GM12878 (cell line): ENCODE results near the gene ANKRD13D. TPM values are rescaled to one million over a fixed set of nuclear protein-coding genes. Genes with fewer than 3 reads are reported as not detected.

Source experiments
- BRCA1 ChIP-seq: IDR thresholded peaks from 2 replicates; pipeline ENCODE4 v1.6.1; 2011; ENCODE audit warnings: low read depth, low read length, improper control_type of control experiment
- CBFB ChIP-seq: IDR thresholded peaks from 2 replicates; pipeline ENCODE4 v1.6.1; 2016; ENCODE audit warnings: antibody characterized with exemption, low read depth
- CBX5 ChIP-seq: sonication (generic); IDR thresholded peaks from 2 replicates; pipeline ENCODE4 v1.6.1; 2016; ENCODE audit warnings: low read depth, moderate library complexity, mild to moderate bottlenecking, inconsistent platforms
- CTCF ChIP-seq, 3 experiments: IDR thresholded peaks in 2 of 3; conservative IDR thresholded peaks in 1 of 3; 2 replicates each; pipeline ENCODE4 v1.5.1; 2011; ENCODE audit warnings: low read depth in 3 of 3, low read length in 3 of 3, mild to moderate bottlenecking in 3 of 3, control low read depth in 2 of 3, moderate library complexity in 2 of 3, inconsistent platforms in 1 of 3, mixed read lengths in 1 of 3; ENCODE audit not compliant: control insufficient read depth in 2 of 3, insufficient read depth in 1 of 3; ENCODE audit errors: extremely low read depth in 1 of 3
- DPF2 ChIP-seq: fragments of 450-650 bp; IDR thresholded peaks from 2 replicates; pipeline ENCODE4 v1.6.1; 2017; ENCODE audit warnings: mild to moderate bottlenecking
- ELK1 ChIP-seq: IDR thresholded peaks from 2 replicates; pipeline ENCODE4 v1.6.1; 2012; ENCODE audit warnings: low read depth, low read length, improper control_type of control experiment
- FOS ChIP-seq: IDR thresholded peaks from 3 replicates; pipeline ENCODE4 v1.6.1; 2011; ENCODE audit warnings: borderline replicate concordance; ENCODE audit not compliant: insufficient read length; ENCODE audit errors: extremely low read depth
- HDGF ChIP-seq: fragments of 450-650 bp; IDR thresholded peaks from 2 replicates; pipeline ENCODE4 v1.6.1; 2016; ENCODE audit warnings: antibody characterized with exemption
- JUND ChIP-seq: IDR thresholded peaks from 2 replicates; pipeline ENCODE4 v1.6.1; 2012; ENCODE audit warnings: low read depth, mild to moderate bottlenecking, low read length, improper control_type of control experiment, moderate library complexity
- MTA3 ChIP-seq: IDR thresholded peaks from 2 replicates; pipeline ENCODE4 v1.6.1; 2012; ENCODE audit warnings: low read length, inconsistent platforms, borderline replicate concordance
- MYC ChIP-seq: IDR thresholded peaks from 2 replicates; pipeline ENCODE4 v1.6.1; 2011; ENCODE audit warnings: mild to moderate bottlenecking, low read length, moderate library complexity, inconsistent platforms; ENCODE audit not compliant: insufficient read depth, insufficient replicate concordance, insufficient read length, severe bottlenecking
- NKRF ChIP-seq: fragments of 450-650 bp; conservative IDR thresholded peaks from 2 replicates; pipeline ENCODE4 v1.6.1; 2017; ENCODE audit warnings: mild to moderate bottlenecking, moderate library complexity
- PBX3 ChIP-seq: IDR thresholded peaks from 2 replicates; pipeline ENCODE4 v1.6.1; 2011; ENCODE audit warnings: mild to moderate bottlenecking, low read depth, low read length, moderate library complexity; ENCODE audit not compliant: insufficient replicate concordance
- RCOR1 ChIP-seq: conservative IDR thresholded peaks from 2 replicates; pipeline ENCODE4 v1.6.1; 2012; ENCODE audit warnings: low read depth, low read length, improper control_type of control experiment
- RELA ChIP-seq: fragments of 450-650 bp; IDR thresholded peaks from 2 replicates; pipeline ENCODE4 v1.8.0; 2014; ENCODE audit warnings: borderline replicate concordance; ENCODE audit not compliant: partially characterized antibody
- RUNX3 ChIP-seq: IDR thresholded peaks from 2 replicates; pipeline ENCODE4 v1.6.1; 2012; ENCODE audit warnings: low read length, inconsistent platforms
- SMARCA5 ChIP-seq: fragments of 450-650 bp; IDR thresholded peaks from 2 replicates; pipeline ENCODE4 v1.6.1; 2017; ENCODE audit warnings: mild to moderate bottlenecking
- SMC3 ChIP-seq: IDR thresholded peaks from 2 replicates; pipeline ENCODE4 v1.6.1; 2011; ENCODE audit warnings: low read length, improper control_type of control experiment, borderline replicate concordance
- SREBF1 ChIP-seq: IDR thresholded peaks from 2 replicates; pipeline ENCODE4 v1.6.1; 2012; ENCODE audit warnings: mild to moderate bottlenecking, low read length
- YBX1 ChIP-seq: fragments of 450-650 bp; IDR thresholded peaks from 2 replicates; pipeline ENCODE4 v1.6.1; 2016; ENCODE audit warnings: antibody characterized with exemption
- YY1 ChIP-seq: IDR thresholded peaks from 2 replicates; pipeline ENCODE4 v1.6.1; 2011; ENCODE audit warnings: low read depth, mild to moderate bottlenecking, low read length
- polyA plus RNA-seq, 11 experiments: library from polyadenylated mRNA; depleted of rRNA in 4 of 11; unstranded in 6 of 11; stranded (reverse) in 5 of 11; fragments of >200 nt; fragmentation: Nextera tagmentation in 4 of 11; fragmentation: Illumina TruSeq in 1 of 11; extraction: Ambion mirVana in 4 of 11; extraction: Trizol in 1 of 11; gene quantifications; 1 replicate in 1 of 11; 2 replicates in 10 of 11; pipeline versions ENCODE4 v1.2.1 to v1.2.3, GENCODE V29; 2011 to 2016; ENCODE audit warnings: inconsistent platforms in 2 of 11, missing spikeins in 2 of 11, low read depth in 1 of 11
- total RNA-seq, 4 experiments: library from RNA; depleted of rRNA in 3 of 4; stranded (reverse); fragments of >200 nt in 3 of 4; fragmentation: Illumina TruSeq in 1 of 4; extraction: Trizol in 1 of 4; gene quantifications; 2 replicates each; pipeline versions ENCODE4 v1.2.1 to v1.2.3, GENCODE V29; 2013 to 2021

ANKRD13D gene
- total and polyA plus RNA-seq, 10 of the 15 experiments (the other 5 are each of a cell fraction or from before 2014, with no cell fraction given), result 2.0 to 56.2 (median 21.4) TPM

GRCh38 chr11:67265633-67266448 lies 23.3 kb upstream of the ANKRD13D start (continued):
- TF ChIP-seq YY1 (no peak), RUNX3 (no peak), SMC3 (peak; percentile 72), YBX1 (no peak), ELK1 (no peak), HDGF (peak; percentile 75; the same call in 1 of the 2 replicates), BRCA1 (no peak), MTA3 (no peak), PBX3 (no peak), MYC (no peak), CBX5 (no peak), RCOR1 (no peak), SMARCA5 (peak; percentile 89; the same call in 1 of the 2 replicates), NKRF (no peak; the same call in 1 of the 2 replicates), SREBF1 (no peak), CBFB (no peak), DPF2 (no peak), FOS (no peak), JUND (no peak), RELA (no peak), CTCF (IDR thresholded peaks at IDR 0.05 in 2 of 3, conservative IDR thresholded peaks at IDR 0.05 in 1 of 3; ENCODE audit: control insufficient read depth in 2 of 3, extremely low read depth in 1 of 3, insufficient read depth in 1 of 3, low read depth in 3 of 3, low read length in 3 of 3) (peak; percentile 63 to 84 (median 70); a peak in 5 of 6 replicates)
